Breast epithelium (tissue), 3 donors: ENCODE results near the gene SLC25A45.

Experiments
- POLR2A ChIP-seq: fragments of 450-650 bp; IDR thresholded peaks from one replicate; pipeline ENCODE4 v1.6.1; 2016; ENCODE audit warnings: antibody characterized with exemption, mild to moderate bottlenecking, moderate library complexity
- POLR2AphosphoS5 ChIP-seq, 3 donors: sonication (generic); formaldehyde crosslinking; IDR thresholded peaks; one replicate each; pipeline ENCODE4 v1.6.1; 2017; ENCODE audit warnings: antibody characterized with exemption in 3 of 3
- TF ChIP-seq, protein P1 (sequence below), 3 donors: fragments of 450-650 bp; IDR thresholded peaks; one replicate each; pipeline ENCODE4 v1.5.1; 2016 to 2017; ENCODE audit warnings: antibody characterized with exemption in 3 of 3, mild to moderate bottlenecking in 3 of 3, moderate library complexity in 3 of 3

DNA sequence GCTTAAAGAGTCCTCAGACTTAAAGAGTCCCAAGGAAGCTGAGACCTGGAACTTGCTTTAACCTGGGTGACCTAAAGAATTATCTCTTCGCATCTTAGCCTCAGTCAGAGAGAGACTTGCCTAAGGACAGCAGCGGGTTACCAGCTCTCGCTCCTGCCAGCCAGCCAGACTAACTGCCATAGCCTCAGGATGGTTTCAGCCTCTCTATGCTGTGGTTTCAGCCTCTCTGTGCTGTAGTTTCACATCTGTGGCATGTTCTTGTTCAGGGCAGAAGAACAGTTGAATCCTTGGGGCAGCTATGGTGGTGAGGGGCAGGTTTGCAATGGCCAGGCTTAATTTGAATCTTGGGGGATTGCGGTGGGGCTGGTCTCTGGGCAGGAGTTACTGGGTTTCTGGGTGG is 6.3 kb upstream of the SLC25A45 start:
- TF ChIP-seq, protein P1, sequence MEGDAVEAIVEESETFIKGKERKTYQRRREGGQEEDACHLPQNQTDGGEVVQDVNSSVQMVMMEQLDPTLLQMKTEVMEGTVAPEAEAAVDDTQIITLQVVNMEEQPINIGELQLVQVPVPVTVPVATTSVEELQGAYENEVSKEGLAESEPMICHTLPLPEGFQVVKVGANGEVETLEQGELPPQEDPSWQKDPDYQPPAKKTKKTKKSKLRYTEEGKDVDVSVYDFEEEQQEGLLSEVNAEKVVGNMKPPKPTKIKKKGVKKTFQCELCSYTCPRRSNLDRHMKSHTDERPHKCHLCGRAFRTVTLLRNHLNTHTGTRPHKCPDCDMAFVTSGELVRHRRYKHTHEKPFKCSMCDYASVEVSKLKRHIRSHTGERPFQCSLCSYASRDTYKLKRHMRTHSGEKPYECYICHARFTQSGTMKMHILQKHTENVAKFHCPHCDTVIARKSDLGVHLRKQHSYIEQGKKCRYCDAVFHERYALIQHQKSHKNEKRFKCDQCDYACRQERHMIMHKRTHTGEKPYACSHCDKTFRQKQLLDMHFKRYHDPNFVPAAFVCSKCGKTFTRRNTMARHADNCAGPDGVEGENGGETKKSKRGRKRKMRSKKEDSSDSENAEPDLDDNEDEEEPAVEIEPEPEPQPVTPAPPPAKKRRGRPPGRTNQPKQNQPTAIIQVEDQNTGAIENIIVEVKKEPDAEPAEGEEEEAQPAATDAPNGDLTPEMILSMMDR (IDR thresholded peaks at IDR 0.05): no peak
- no peak for TF ChIP-seq POLR2AphosphoS5 (IDR thresholded peaks at IDR 0.05)
- TF ChIP-seq POLR2A: no peak
